ENCODE measurements around the gene KRTCAP3. TPM values are rescaled to one million over a fixed set of nuclear protein-coding genes. Genes with fewer than 3 reads are reported as not detected.

Gene KRTCAP3
- total and polyA plus RNA-seq, 2 donors (not counting 1 experiment from before 2014, with no cell fraction given), result 8.6 to 15.0 TPM

DNA sequence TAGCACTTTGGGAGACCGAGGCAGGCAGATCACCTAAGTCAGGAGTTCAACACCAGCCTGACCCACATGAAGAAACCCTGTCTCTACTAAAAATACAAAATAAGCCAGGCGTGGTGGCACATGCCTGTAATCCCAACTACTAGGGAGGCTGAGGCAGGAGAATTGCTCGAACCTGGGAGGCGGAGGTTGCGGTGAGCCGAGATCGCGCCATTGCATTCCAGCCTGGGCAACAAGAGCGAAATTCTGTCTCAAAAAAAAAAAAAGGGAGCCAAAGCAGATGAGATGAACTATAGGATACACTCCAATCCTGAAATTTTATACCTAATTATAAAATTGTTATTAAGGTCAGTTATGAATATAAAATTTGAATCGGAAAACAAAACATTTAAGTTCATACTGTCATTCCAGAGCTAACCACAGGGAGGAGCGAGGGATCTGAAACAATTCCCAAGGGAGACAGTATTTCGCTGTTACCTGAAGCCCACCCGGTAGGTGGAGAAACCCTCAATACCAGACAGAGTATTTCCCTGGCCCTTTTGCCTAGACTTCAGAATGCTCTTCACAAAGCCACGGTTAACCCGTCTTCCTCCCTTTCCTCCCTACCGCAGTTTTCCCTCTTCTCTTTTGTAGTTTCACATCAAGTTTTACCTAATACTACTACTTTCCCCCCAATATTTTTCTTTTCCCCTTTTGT, 34.2 kb upstream of the KRTCAP3 start:
- H3K4me1 Mint-ChIP-seq, result peaks cover 26% of the 10 kb centered on the region
- peak overlapping the region; percentile 87 for H3K4me3 Mint-ChIP-seq
- ATAC-seq (ENCODE audit: low read depth) (no peak), DNase-seq (peak; percentile 52)
- TF ChIP-seq EZH2 (IDR thresholded peaks at IDR 0.05; ENCODE audit: borderline replicate concordance, insufficient read depth, low read depth, low read length, poor library complexity, severe bottlenecking), result no peak
- TF ChIP-seq, protein P1, sequence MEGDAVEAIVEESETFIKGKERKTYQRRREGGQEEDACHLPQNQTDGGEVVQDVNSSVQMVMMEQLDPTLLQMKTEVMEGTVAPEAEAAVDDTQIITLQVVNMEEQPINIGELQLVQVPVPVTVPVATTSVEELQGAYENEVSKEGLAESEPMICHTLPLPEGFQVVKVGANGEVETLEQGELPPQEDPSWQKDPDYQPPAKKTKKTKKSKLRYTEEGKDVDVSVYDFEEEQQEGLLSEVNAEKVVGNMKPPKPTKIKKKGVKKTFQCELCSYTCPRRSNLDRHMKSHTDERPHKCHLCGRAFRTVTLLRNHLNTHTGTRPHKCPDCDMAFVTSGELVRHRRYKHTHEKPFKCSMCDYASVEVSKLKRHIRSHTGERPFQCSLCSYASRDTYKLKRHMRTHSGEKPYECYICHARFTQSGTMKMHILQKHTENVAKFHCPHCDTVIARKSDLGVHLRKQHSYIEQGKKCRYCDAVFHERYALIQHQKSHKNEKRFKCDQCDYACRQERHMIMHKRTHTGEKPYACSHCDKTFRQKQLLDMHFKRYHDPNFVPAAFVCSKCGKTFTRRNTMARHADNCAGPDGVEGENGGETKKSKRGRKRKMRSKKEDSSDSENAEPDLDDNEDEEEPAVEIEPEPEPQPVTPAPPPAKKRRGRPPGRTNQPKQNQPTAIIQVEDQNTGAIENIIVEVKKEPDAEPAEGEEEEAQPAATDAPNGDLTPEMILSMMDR (IDR thresholded peaks at IDR 0.05), result no peak
- H3K27ac Mint-ChIP-seq, result peak overlapping the region; percentile 61
- Histone ChIP-seq H3K9ac (ENCODE audit: low read length) (peak overlapping the region; percentile 97), H3K27ac (ENCODE audit: low read length in 2 of 2) (peak overlapping the region in 1 of 2 donors; percentile 77), H3K4me2 (replicated peaks; ENCODE audit: low read depth, low read length, poor library complexity, severe bottlenecking) (peak overlapping the region; percentile 78), H3K36me3 (replicated peaks in 1 of 2; ENCODE audit: control extremely low read depth in 1 of 2, control insufficient read depth in 1 of 2, extremely low read depth in 1 of 2, insufficient read depth in 2 of 2, low read length in 1 of 2) (peaks cover 0 to 7% of the 10 kb centered on the region in 2 experiments), H3K4me3 (ENCODE audit: control extremely low read depth in 1 of 5, extremely low read depth in 1 of 5, insufficient read depth in 1 of 5, low read depth in 2 of 5, low read length in 4 of 5) (peak overlapping the region in 2 of 5 experiments; percentile 95), H4K20me1 (ENCODE audit: control insufficient read depth, insufficient read depth, low read length, poor library complexity, severe bottlenecking) (peaks cover 22% of the 10 kb centered on the region), H3K79me2 (ENCODE audit: control insufficient read depth, insufficient read depth, low read length) (peaks cover 68% of the 10 kb centered on the region), H3K27me3 (replicated peaks in 1 of 4; ENCODE audit: control extremely low read depth in 1 of 4, control insufficient read depth in 3 of 4, insufficient read depth in 4 of 4, low read length in 3 of 4) (no peaks in the 10 kb centered on the region), H3K9me3 (ENCODE audit: control extremely low read depth in 1 of 3, control insufficient read depth in 2 of 3, insufficient read depth in 1 of 3, low read length in 2 of 3) (no peaks in the 10 kb centered on the region), H2AFZ (ENCODE audit: insufficient read depth, low read depth, low read length, poor library complexity, severe bottlenecking) (no peak overlapping the region), H3K4me1 (ENCODE audit: control insufficient read depth in 2 of 2, insufficient read depth in 2 of 2, low read length in 2 of 2) (peaks cover 15 to 22% of the 10 kb centered on the region in 2 donors)
- H3K27me3 Mint-ChIP-seq, result peaks cover 12% of the 10 kb centered on the region
- intact Hi-C loops (cut with micrococcal nuclease), result loop anchor here (10.0 kb wide), 1 partner anchor 193 kb away; the partner anchor contains the start of genes ATRAID, CAD and SLC5A6
- no peaks in the 10 kb centered on the region for H3K9me3 Mint-ChIP-seq (ENCODE audit: insufficient read depth)
- POLR2A ChIA-PET, result interaction anchor here (0.6 to 0.7 kb wide), 2 partner anchors 17 to 27 kb away, joined by 3 to 5 read pairs; no protein-coding TSS in a partner anchor
- CTCF ChIA-PET, result interaction anchor here (0.6 kb wide), 1 partner anchor 22 kb away, joined by 3 read pairs; no protein-coding TSS in a partner anchor
- WGBS (ENCODE audit: insufficient coverage), result 8% methylated on average over 6 of the region's 16 CpGs
